Measurements from ENCODE around the gene ASIC1.

DNA sequence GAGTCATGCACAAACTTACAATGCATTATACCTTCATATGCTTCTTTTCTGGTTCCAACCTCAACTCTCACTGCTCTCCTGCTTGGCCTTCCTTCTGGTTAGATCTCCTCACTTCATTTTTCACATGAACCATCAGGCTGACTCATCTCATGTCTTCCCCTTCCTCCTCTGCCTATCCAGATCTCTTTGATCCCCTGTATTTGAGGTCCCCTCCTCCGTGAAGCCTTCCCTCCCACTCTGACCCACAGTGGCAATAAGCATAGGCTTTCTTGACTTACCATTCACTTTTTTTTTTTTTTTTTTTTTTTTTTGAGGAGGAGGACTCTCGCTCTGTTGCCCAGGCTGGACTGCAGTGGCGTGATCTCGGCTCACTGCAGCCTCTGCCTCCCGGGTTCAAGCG is 14.7 kb upstream of the ASIC1 start:
- TF ChIP-seq ZFX (IDR thresholded peaks at IDR 0.05): no peak
- TF ChIP-seq, protein P1, sequence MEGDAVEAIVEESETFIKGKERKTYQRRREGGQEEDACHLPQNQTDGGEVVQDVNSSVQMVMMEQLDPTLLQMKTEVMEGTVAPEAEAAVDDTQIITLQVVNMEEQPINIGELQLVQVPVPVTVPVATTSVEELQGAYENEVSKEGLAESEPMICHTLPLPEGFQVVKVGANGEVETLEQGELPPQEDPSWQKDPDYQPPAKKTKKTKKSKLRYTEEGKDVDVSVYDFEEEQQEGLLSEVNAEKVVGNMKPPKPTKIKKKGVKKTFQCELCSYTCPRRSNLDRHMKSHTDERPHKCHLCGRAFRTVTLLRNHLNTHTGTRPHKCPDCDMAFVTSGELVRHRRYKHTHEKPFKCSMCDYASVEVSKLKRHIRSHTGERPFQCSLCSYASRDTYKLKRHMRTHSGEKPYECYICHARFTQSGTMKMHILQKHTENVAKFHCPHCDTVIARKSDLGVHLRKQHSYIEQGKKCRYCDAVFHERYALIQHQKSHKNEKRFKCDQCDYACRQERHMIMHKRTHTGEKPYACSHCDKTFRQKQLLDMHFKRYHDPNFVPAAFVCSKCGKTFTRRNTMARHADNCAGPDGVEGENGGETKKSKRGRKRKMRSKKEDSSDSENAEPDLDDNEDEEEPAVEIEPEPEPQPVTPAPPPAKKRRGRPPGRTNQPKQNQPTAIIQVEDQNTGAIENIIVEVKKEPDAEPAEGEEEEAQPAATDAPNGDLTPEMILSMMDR (conservative IDR thresholded peaks at IDR 0.05): no peak
